Stomach (tissue), 4 donors: ENCODE results near the gene NAV3.

Experiments
- POLR2AphosphoS5 ChIP-seq, 3 donors: sonication (generic); formaldehyde crosslinking; IDR thresholded peaks; one replicate each; pipeline ENCODE4 v1.6.1; 2016; ENCODE audit warnings: antibody characterized with exemption in 3 of 3
- TF ChIP-seq, protein P1 (sequence below), 7 experiments: fragments of 450-650 bp in 4 of 7; fragments of 200-600 bp in 3 of 7; sonication (generic) in 3 of 7; IDR thresholded peaks; one replicate each; pipeline ENCODE4 v1.5.1; 2016 to 2019; ENCODE audit warnings: antibody characterized with exemption in 7 of 7, control low read depth in 2 of 7, mild to moderate bottlenecking in 1 of 7

DNA sequence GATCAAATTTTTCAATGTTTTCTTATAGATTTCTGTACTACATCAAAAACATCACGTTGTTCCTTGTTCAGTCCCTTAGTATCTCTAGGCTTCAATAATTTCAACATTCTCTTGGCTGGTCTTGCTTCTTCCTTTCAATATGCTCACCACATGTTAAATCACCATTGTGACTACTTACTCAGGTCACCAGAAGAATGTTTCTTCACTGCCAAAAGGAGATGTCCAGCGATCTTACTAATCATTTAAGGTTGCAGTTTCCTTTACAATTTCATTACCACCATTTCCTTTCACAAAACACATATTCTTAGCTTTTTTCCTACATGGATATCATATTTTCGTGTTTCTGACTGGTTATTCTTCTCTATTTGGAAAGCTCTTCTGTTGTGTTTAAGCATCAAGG is 363.8 kb downstream of the NAV3 start:
- TF ChIP-seq, protein P1, sequence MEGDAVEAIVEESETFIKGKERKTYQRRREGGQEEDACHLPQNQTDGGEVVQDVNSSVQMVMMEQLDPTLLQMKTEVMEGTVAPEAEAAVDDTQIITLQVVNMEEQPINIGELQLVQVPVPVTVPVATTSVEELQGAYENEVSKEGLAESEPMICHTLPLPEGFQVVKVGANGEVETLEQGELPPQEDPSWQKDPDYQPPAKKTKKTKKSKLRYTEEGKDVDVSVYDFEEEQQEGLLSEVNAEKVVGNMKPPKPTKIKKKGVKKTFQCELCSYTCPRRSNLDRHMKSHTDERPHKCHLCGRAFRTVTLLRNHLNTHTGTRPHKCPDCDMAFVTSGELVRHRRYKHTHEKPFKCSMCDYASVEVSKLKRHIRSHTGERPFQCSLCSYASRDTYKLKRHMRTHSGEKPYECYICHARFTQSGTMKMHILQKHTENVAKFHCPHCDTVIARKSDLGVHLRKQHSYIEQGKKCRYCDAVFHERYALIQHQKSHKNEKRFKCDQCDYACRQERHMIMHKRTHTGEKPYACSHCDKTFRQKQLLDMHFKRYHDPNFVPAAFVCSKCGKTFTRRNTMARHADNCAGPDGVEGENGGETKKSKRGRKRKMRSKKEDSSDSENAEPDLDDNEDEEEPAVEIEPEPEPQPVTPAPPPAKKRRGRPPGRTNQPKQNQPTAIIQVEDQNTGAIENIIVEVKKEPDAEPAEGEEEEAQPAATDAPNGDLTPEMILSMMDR (IDR thresholded peaks at IDR 0.05) = no peak
- no peak for TF ChIP-seq POLR2AphosphoS5 (IDR thresholded peaks at IDR 0.05)
